Mesenchymal stem cell (in vitro differentiated cells and primary cell): Measurements from ENCODE around the gene HOXB2.
A peak's percentile ranks its signal among the peaks of the same experiment; 100 is the strongest.

Experiments
- DNase-seq: peaks from one replicate; pipeline ENCODE4 v3.0.0-alpha.2; 2013
- H2AFZ ChIP-seq: one replicate; pipeline ENCODE4 v1.6.1; 2013; ENCODE audit warnings: low read depth, mild to moderate bottlenecking, control low read depth, inconsistent platforms, low read length, moderate library complexity
- H2AK5ac ChIP-seq: 2 replicates; pipeline ENCODE4 v1.6.1; 2013; ENCODE audit warnings: low read length, moderate library complexity, mild to moderate bottlenecking, inconsistent platforms; ENCODE audit not compliant: severe bottlenecking
- H2BK120ac ChIP-seq: one replicate; pipeline ENCODE4 v1.6.1; 2013; ENCODE audit warnings: low read depth, mild to moderate bottlenecking, inconsistent platforms, low read length, moderate library complexity
- H2BK12ac ChIP-seq, 2 experiments: one replicate each; pipeline ENCODE4 v1.6.1; 2013; ENCODE audit warnings: inconsistent platforms in 2 of 2, low read length in 2 of 2, mild to moderate bottlenecking in 2 of 2, moderate library complexity in 2 of 2, control low read depth in 1 of 2
- H2BK15ac ChIP-seq: one replicate; pipeline ENCODE4 v1.6.1; 2013; ENCODE audit warnings: mild to moderate bottlenecking, low read depth, inconsistent platforms; ENCODE audit not compliant: poor library complexity, severe bottlenecking
- H2BK5ac ChIP-seq: 2 replicates; pipeline ENCODE4 v1.6.1; 2013; ENCODE audit warnings: low read depth, mild to moderate bottlenecking, low read length, control low read depth, inconsistent platforms; ENCODE audit not compliant: poor library complexity, severe bottlenecking
- H3K14ac ChIP-seq, 2 experiments: one replicate each; pipeline ENCODE4 v1.6.1; 2013; ENCODE audit warnings: inconsistent platforms in 2 of 2, low read length in 2 of 2, control low read depth in 1 of 2, mild to moderate bottlenecking in 1 of 2, moderate library complexity in 1 of 2
- H3K18ac ChIP-seq, 2 experiments: one replicate each; pipeline ENCODE4 v1.6.1; 2013; ENCODE audit warnings: inconsistent platforms in 2 of 2, low read length in 2 of 2, control low read depth in 1 of 2, low read depth in 1 of 2, mild to moderate bottlenecking in 1 of 2
- H3K23ac ChIP-seq, 2 experiments: one replicate each; pipeline ENCODE4 v1.6.1; 2013; ENCODE audit warnings: inconsistent platforms in 2 of 2, low read length in 2 of 2, mild to moderate bottlenecking in 2 of 2, moderate library complexity in 2 of 2, control low read depth in 1 of 2
- H3K27ac ChIP-seq: 2 replicates; pipeline ENCODE4 v1.5.1; 2013; ENCODE audit warnings: mild to moderate bottlenecking, moderate library complexity, low read length, control low read depth, inconsistent platforms; ENCODE audit not compliant: poor library complexity, severe bottlenecking
- H3K27me3 ChIP-seq, 2 experiments: 2 replicates each; pipeline versions ENCODE4 v1.6.1 to v1.7.0; 2013; ENCODE audit warnings: low read length in 2 of 2, mild to moderate bottlenecking in 2 of 2, moderate library complexity in 2 of 2, control low read depth in 1 of 2, inconsistent platforms in 1 of 2; ENCODE audit not compliant: control insufficient read depth in 1 of 2, insufficient read depth in 1 of 2
- H3K36me3 ChIP-seq, 2 experiments: 2 replicates each; pipeline versions ENCODE4 v1.6.1 to v1.7.0; 2013; ENCODE audit warnings: low read length in 2 of 2, control low read depth in 1 of 2, inconsistent platforms in 1 of 2, low read depth in 1 of 2, mild to moderate bottlenecking in 1 of 2; ENCODE audit not compliant: insufficient read depth in 2 of 2, control insufficient read depth in 1 of 2
- H3K4ac ChIP-seq, 2 experiments: one replicate each; pipeline ENCODE4 v1.6.1; 2013; ENCODE audit warnings: inconsistent platforms in 2 of 2, low read length in 2 of 2, mild to moderate bottlenecking in 2 of 2, moderate library complexity in 2 of 2, control low read depth in 1 of 2, low read depth in 1 of 2
- H3K4me1 ChIP-seq: 2 replicates; pipeline ENCODE4 v1.6.1; 2013; ENCODE audit warnings: low read depth, low read length, control low read depth; ENCODE audit not compliant: control insufficient read depth, insufficient read depth
- H3K4me2 ChIP-seq: 2 replicates; pipeline ENCODE4 v1.6.1; 2013; ENCODE audit warnings: low read length, mild to moderate bottlenecking, inconsistent platforms; ENCODE audit not compliant: poor library complexity, severe bottlenecking
- H3K4me3 ChIP-seq, 2 experiments: 2 replicates each; pipeline versions ENCODE4 v1.5.1 to v1.7.0; 2013; ENCODE audit warnings: low read length in 2 of 2, mild to moderate bottlenecking in 2 of 2, control low read depth in 1 of 2, low read depth in 1 of 2; ENCODE audit not compliant: insufficient read depth in 1 of 2
- H3K79me1 ChIP-seq: replicated peaks from 2 replicates; pipeline ENCODE4 v1.6.1; 2013; ENCODE audit warnings: mild to moderate bottlenecking, control low read depth, low read length, inconsistent platforms; ENCODE audit not compliant: poor library complexity, severe bottlenecking
- H3K9ac ChIP-seq: 2 replicates; pipeline ENCODE4 v1.7.0; 2013; ENCODE audit warnings: mild to moderate bottlenecking, low read length, moderate library complexity
- H3K9me3 ChIP-seq: 2 replicates; pipeline ENCODE4 v1.7.0; 2013; ENCODE audit warnings: mild to moderate bottlenecking, low read length; ENCODE audit not compliant: control insufficient read depth
- H4K8ac ChIP-seq: one replicate; pipeline ENCODE4 v1.6.1; 2013; ENCODE audit warnings: inconsistent platforms, mild to moderate bottlenecking, low read length, moderate library complexity
- H4K91ac ChIP-seq: one replicate; pipeline ENCODE4 v1.6.1; 2013; ENCODE audit warnings: mild to moderate bottlenecking, low read length, inconsistent platforms
- WGBS: methylation state at CpG from one replicate; pipeline ENCODE4 v1.1.7; 2013; ENCODE audit warnings: mixed read lengths; 5-methylcytosine and 5-hydroxymethylcytosine counted together

HOXB2 gene

GRCh38 chr17:48564188-48565021 is 19.5 kb upstream of the HOXB2 start:
- Histone ChIP-seq H3K4me2 (peak overlapping the region; percentile 89), H3K79me1 (no peaks in the 10 kb centered on the region), H2BK12ac (peak overlapping the region; percentile 44 to 88), H3K23ac (peak overlapping the region; percentile 86 to 91), H3K14ac (peak overlapping the region; percentile 36 to 90), H4K8ac (peak overlapping the region; percentile 94), H3K36me3 (peaks cover 20 to 26% of the 10 kb centered on the region in 2 experiments), H3K9ac (peak overlapping the region; percentile 86), H3K4me3 (peak overlapping the region; percentile 61 to 77), H3K27ac (peak overlapping the region; percentile 20), H2BK15ac (peak overlapping the region; percentile 96), H2BK5ac (no peak overlapping the region), H3K18ac (peak overlapping the region; percentile 90 to 96), H4K91ac (peak overlapping the region; percentile 93), H2BK120ac (peak overlapping the region; percentile 87), H3K27me3 (no peaks in the 10 kb centered on the region), H2AFZ (no peak overlapping the region), H3K4me1 (peaks cover 43% of the 10 kb centered on the region), H3K9me3 (no peaks in the 10 kb centered on the region), H3K4ac (peak overlapping the region; percentile 92 to 95), H2AK5ac (peak overlapping the region; percentile 61)
- peak; percentile 56 for DNase-seq
- 6% methylated on average over 52 of the region's 73 CpGs for WGBS

DNA sequence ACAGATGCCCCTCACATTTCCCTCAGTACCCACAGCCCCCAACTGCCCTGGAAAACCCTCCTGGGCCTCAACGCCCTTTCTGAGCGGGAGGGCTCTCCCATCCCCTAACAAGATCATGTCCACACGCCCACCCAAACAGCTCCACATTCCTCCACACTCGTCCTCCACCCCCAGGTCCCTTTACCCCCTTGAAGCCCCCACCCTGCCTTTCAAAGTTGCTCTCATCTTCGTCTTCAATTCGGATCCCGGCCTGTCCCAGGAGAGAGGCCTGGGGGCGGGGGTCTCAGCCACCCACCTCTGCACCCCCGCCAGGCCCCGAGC is 18.9 kb upstream of the HOXB2 start:
- H2AFZ ChIP-seq = no peak overlapping the region
- H3K4me3 ChIP-seq = peak overlapping the region; percentile 61 to 65
- peak overlapping the region; percentile 7 to 42 for H2BK12ac ChIP-seq
- DNase-seq = no peak
- H3K4me2 ChIP-seq = peak overlapping the region; percentile 37
- peak overlapping the region; percentile 85 for H4K8ac ChIP-seq
- H3K27me3 ChIP-seq = no peaks in the 10 kb centered on the region
- H2AK5ac ChIP-seq = peak overlapping the region; percentile 56
- H3K4ac ChIP-seq = peak overlapping the region in 1 of 2 experiments; percentile 44
- peak overlapping the region; percentile 67 for H3K9ac ChIP-seq
- H3K18ac ChIP-seq = peak overlapping the region; percentile 68 to 83
- H3K27ac ChIP-seq = no peak overlapping the region
- H3K36me3 ChIP-seq = peaks cover 20 to 26% of the 10 kb centered on the region in 2 experiments
- H3K23ac ChIP-seq = no peak overlapping the region
- WGBS = 32% methylated on average over 10 of the region's 10 CpGs
- peak overlapping the region; percentile 87 for H2BK120ac ChIP-seq
- H3K9me3 ChIP-seq = no peaks in the 10 kb centered on the region
- H2BK15ac ChIP-seq = peak overlapping the region; percentile 70
- peaks cover 1% of the 10 kb centered on the region for H3K79me1 ChIP-seq
- peak overlapping the region; percentile 44 for H4K91ac ChIP-seq
- peaks cover 43% of the 10 kb centered on the region for H3K4me1 ChIP-seq
- H2BK5ac ChIP-seq = no peak overlapping the region
- H3K14ac ChIP-seq = peak overlapping the region; percentile 36 to 49

DNA sequence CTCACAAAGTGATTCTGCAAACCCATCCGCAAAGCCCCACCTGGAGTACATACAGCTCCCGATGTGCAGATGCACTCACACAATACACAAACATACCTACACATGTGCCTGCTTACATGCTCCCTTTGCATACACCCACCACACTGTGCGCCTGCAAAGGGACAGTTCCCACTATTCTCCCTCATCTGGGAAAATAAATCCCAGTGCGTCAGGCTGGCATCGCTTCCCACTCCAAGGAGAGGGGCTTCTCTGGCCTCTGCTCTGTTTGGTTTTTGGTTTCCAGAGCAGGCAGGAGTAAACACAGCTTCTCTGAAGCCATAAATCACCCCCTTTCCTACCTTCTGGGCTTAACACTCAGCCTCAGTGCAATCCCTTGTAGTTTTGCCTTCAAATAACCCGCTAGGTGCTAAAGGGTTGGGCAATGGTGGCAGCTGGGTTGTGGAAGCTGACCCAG is 18.5 kb upstream of the HOXB2 start:
- Histone ChIP-seq H4K91ac (peak overlapping the region; percentile 44), H2BK15ac (peak overlapping the region; percentile 32), H3K4ac (peak overlapping the region; percentile 44 to 68), H3K27me3 (no peaks in the 10 kb centered on the region), H2BK5ac (no peak overlapping the region), H2AFZ (no peak overlapping the region), H3K4me1 (peaks cover 42% of the 10 kb centered on the region), H2BK120ac (peak overlapping the region; percentile 87), H2AK5ac (peak overlapping the region; percentile 56), H3K79me1 (peaks cover 1% of the 10 kb centered on the region), H3K4me2 (peak overlapping the region; percentile 37), H3K9me3 (no peaks in the 10 kb centered on the region), H3K23ac (peak overlapping the region in 1 of 2 experiments; percentile 20), H3K14ac (peak overlapping the region in 1 of 2 experiments; percentile 49), H4K8ac (peak overlapping the region; percentile 85), H3K18ac (peak overlapping the region; percentile 68 to 83), H3K4me3 (peak overlapping the region; percentile 61 to 65), H2BK12ac (peak overlapping the region in 1 of 2 experiments; percentile 42), H3K36me3 (peaks cover 20 to 26% of the 10 kb centered on the region in 2 experiments), H3K27ac (no peak overlapping the region), H3K9ac (peak overlapping the region; percentile 67)
- DNase-seq = peak; percentile 81
- 41% methylated on average over 6 of the region's 6 CpGs for WGBS

DNA sequence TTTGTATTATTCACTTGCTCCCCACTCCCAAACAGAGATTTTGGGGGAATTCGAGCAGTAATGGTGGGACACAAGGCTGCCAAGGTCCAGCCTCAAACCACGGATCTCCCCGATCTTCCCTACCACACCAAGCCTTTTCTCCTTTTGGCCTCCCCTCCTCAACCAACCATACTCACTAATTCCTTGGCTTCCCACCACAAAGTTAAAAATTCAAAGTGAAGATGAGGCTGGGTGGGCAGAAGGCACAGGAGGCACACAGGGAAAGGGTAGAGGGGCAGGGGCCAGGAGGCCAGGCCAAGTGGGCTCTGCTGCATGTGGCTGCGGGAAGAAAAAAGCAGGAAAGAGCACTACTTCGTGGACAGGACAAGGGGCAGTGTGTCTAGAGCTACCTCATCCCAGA is 18.0 kb upstream of the HOXB2 start:
- no peak overlapping the region for H3K27ac ChIP-seq

More for the DNA sequence above, 18.0 kb upstream of the HOXB2 start:
- H3K4ac ChIP-seq = peak overlapping the region in 1 of 2 experiments; percentile 68
- DNase-seq = no peak
- H2BK12ac ChIP-seq = no peak overlapping the region
- no peak overlapping the region for H2BK5ac ChIP-seq
- 38% methylated on average over 4 of the region's 5 CpGs for WGBS
- H3K4me2 ChIP-seq = peak overlapping the region; percentile 37
- H2BK15ac ChIP-seq = peak overlapping the region; percentile 77
- H4K91ac ChIP-seq = peak overlapping the region; percentile 74
- peak overlapping the region in 1 of 2 experiments; percentile 58 for H3K18ac ChIP-seq
- H3K14ac ChIP-seq = peak overlapping the region in 1 of 2 experiments; percentile 45
- H3K9me3 ChIP-seq = no peaks in the 10 kb centered on the region
- peak overlapping the region in 1 of 2 experiments; percentile 20 for H3K23ac ChIP-seq
- peak overlapping the region; percentile 43 for H2AK5ac ChIP-seq
- peak overlapping the region; percentile 21 for H2BK120ac ChIP-seq
- H3K4me1 ChIP-seq = peaks cover 43% of the 10 kb centered on the region
- H3K9ac ChIP-seq = peak overlapping the region; percentile 67
- H3K79me1 ChIP-seq = peaks cover 1% of the 10 kb centered on the region
- H3K4me3 ChIP-seq = peak overlapping the region in 1 of 2 experiments; percentile 65
- peaks cover 23 to 29% of the 10 kb centered on the region in 2 experiments for H3K36me3 ChIP-seq
- no peak overlapping the region for H2AFZ ChIP-seq
- no peaks in the 10 kb centered on the region for H3K27me3 ChIP-seq
- peak overlapping the region; percentile 69 for H4K8ac ChIP-seq
